Measurements from ENCODE around the gene TMEM178B.

The TMEM178B gene

DNA sequence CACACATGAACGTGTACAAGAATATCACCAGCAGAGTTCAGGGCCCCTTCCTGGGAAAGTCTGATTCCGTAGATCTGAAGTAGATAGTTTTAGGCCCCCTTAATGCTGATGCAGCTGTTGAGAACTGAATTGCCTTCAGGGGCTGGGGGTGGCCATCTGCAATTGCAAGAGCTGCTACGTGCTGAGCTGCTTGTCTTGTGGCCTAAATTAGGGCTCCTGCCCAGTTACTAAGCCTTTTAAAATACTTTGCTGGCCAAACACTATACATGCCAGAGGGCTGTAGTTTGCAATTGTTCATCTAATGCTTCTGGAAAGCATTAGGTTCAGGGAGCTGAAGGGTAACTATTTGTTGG lies 71.7 kb downstream of the TMEM178B start:
- DNase-seq, result no peak
- H3K27ac ChIP-seq, result no peak overlapping the region
- no peaks in the 10 kb centered on the region for H3K36me3 ChIP-seq
- peaks cover 0 to 6% (median 0%) of the 10 kb centered on the region in 3 donors for H3K9me3 ChIP-seq
- no peaks in the 10 kb centered on the region for H3K4me1 ChIP-seq
- TF ChIP-seq, protein P1, sequence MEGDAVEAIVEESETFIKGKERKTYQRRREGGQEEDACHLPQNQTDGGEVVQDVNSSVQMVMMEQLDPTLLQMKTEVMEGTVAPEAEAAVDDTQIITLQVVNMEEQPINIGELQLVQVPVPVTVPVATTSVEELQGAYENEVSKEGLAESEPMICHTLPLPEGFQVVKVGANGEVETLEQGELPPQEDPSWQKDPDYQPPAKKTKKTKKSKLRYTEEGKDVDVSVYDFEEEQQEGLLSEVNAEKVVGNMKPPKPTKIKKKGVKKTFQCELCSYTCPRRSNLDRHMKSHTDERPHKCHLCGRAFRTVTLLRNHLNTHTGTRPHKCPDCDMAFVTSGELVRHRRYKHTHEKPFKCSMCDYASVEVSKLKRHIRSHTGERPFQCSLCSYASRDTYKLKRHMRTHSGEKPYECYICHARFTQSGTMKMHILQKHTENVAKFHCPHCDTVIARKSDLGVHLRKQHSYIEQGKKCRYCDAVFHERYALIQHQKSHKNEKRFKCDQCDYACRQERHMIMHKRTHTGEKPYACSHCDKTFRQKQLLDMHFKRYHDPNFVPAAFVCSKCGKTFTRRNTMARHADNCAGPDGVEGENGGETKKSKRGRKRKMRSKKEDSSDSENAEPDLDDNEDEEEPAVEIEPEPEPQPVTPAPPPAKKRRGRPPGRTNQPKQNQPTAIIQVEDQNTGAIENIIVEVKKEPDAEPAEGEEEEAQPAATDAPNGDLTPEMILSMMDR (IDR thresholded peaks at IDR 0.05), result no peak
- H3K4me3 ChIP-seq, result no peak overlapping the region
- intact Hi-C loops (cut with DNase I; ENCODE audit: low total_unique reads), result no loop called here
- H3K27me3 ChIP-seq, result no peaks in the 10 kb centered on the region

GRCh38 chr7:141147482-141147881 lies 73.6 kb downstream of the TMEM178B start:
- intact Hi-C loops (cut with DNase I; ENCODE audit: low total_unique reads), result no loop called here
- Histone ChIP-seq H3K36me3 (no peaks in the 10 kb centered on the region), H3K9me3 (no peaks in the 10 kb centered on the region), H3K27me3 (no peaks in the 10 kb centered on the region), H3K4me1 (no peaks in the 10 kb centered on the region), H3K4me3 (no peak overlapping the region), H3K27ac (no peak overlapping the region)
- TF ChIP-seq, protein P1 (IDR thresholded peaks at IDR 0.05), result no peak
- no peak for DNase-seq

- DNase-seq, result no peak
- intact Hi-C loops (cut with DNase I; ENCODE audit: low total_unique reads), result no loop called here
- TF ChIP-seq, protein P1 (IDR thresholded peaks at IDR 0.05), result no peak
- no peaks in the 10 kb centered on the region for H3K36me3 ChIP-seq
- no peak overlapping the region for H3K27ac ChIP-seq
- no peaks in the 10 kb centered on the region for H3K9me3 ChIP-seq
- no peaks in the 10 kb centered on the region for H3K4me1 ChIP-seq
- H3K4me3 ChIP-seq, result no peak overlapping the region
- no peaks in the 10 kb centered on the region for H3K27me3 ChIP-seq
Observed at GRCh38 chr7:141150465-141150864, 76.6 kb downstream of the TMEM178B start.

DNA sequence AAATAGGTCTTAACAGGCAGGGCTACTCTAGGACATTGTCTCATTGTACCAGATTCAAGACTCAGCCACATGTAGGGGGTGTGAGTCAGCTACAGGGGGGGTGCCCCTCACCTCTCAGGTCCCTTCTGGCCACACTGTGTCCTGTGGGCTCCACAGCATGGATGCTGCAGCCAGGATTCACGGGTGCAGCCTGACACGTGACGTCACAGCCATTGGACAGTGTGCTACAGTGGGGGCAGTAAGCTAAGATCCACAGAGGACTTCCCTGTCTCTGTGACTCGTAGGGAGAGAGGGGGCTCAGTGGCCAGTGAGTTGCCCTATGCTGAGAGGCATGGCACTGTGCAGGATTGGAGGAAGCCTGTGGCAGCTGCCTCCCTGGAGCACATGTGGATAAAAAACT lies 77.9 kb downstream of the TMEM178B start:
- no peaks in the 10 kb centered on the region for H3K27me3 ChIP-seq
- intact Hi-C loops (cut with DNase I; ENCODE audit: low total_unique reads), result no loop called here
- H3K36me3 ChIP-seq, result no peaks in the 10 kb centered on the region
- H3K27ac ChIP-seq, result no peak overlapping the region
- no peaks in the 10 kb centered on the region for H3K4me1 ChIP-seq
- no peak for DNase-seq
- TF ChIP-seq, protein P1 (IDR thresholded peaks at IDR 0.05), result no peak
- H3K4me3 ChIP-seq, result no peak overlapping the region
- no peaks in the 10 kb centered on the region for H3K9me3 ChIP-seq

DNA sequence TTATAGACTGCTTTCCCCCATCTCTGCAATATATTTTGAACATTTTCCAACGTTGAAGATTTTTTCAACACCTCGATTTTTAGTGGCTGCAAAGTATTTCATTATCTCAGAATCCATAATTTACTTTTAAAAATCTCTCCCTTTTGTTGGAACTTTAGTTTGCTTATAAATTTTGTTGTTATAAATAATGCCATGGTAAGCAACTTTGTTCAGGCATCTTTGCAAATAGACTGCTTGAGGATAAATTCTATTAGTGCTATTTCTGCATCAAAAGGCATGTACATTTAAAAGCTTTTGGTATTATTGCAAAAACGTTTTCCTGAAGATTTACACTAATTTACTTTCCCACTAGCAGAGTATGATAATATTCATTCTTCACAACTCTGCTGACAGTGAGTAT lies 79.4 kb downstream of the TMEM178B start:
- intact Hi-C loops (cut with DNase I; ENCODE audit: low total_unique reads), result no loop called here
- Histone ChIP-seq H3K4me3 (no peak overlapping the region), H3K27ac (no peak overlapping the region), H3K27me3 (no peaks in the 10 kb centered on the region), H3K9me3 (no peaks in the 10 kb centered on the region), H3K36me3 (no peaks in the 10 kb centered on the region), H3K4me1 (no peaks in the 10 kb centered on the region)
- no peak for DNase-seq
- TF ChIP-seq, protein P1 (IDR thresholded peaks at IDR 0.05), result no peak

- intact Hi-C loops (cut with DNase I; ENCODE audit: low total_unique reads), result no loop called here
- Histone ChIP-seq H3K9me3 (no peaks in the 10 kb centered on the region), H3K4me3 (no peak overlapping the region), H3K4me1 (no peaks in the 10 kb centered on the region), H3K27me3 (no peaks in the 10 kb centered on the region), H3K36me3 (no peaks in the 10 kb centered on the region), H3K27ac (no peak overlapping the region)
- DNase-seq, result no peak
- TF ChIP-seq, protein P1 (IDR thresholded peaks at IDR 0.05), result no peak
Observed at GRCh38 chr7:141154131-141154732, 80.4 kb downstream of the TMEM178B start.
